Tibial nerve (tissue), 4 donors: ENCODE measurements around the gene LNP1. TPM values are rescaled to one million over a fixed set of nuclear protein-coding genes. Genes with fewer than 3 reads are reported as not detected.

Source experiments
- DNase-seq, 2 donors: peaks; one replicate each; pipeline ENCODE4 v3.0.0-alpha.2; 2019; ENCODE audit warnings: low spot score in 2 of 2
- H3K27ac ChIP-seq, 4 donors: fragments of 200-600 bp; sonication (generic) in 3 of 4; one replicate each; pipeline ENCODE4 v1.5.1; 2017 to 2019; ENCODE audit warnings: mild to moderate bottlenecking in 1 of 4
- H3K27me3 ChIP-seq, 2 donors: fragments of 200-600 bp; sonication (generic) in 1 of 2; one replicate each; pipeline versions ENCODE4 v1.5.1 to v1.6.0; 2017 to 2019
- H3K36me3 ChIP-seq, 3 donors: fragments of 200-600 bp; sonication (generic); one replicate each; pipeline ENCODE4 v1.5.1; 2018 to 2019
- H3K4me1 ChIP-seq, 4 donors: fragments of 200-600 bp; sonication (generic) in 3 of 4; one replicate each; pipeline ENCODE4 v1.5.1; 2017 to 2019
- H3K4me3 ChIP-seq, 4 donors: fragments of 200-600 bp; sonication (generic) in 3 of 4; one replicate each; pipeline ENCODE4 v1.5.1; 2017 to 2019; ENCODE audit warnings: mild to moderate bottlenecking in 1 of 4, moderate library complexity in 1 of 4
- H3K9me3 ChIP-seq, 4 donors: fragments of 200-600 bp; sonication (generic) in 3 of 4; one replicate each; pipeline ENCODE4 v1.5.1; 2017 to 2019
- CTCF ChIP-seq, 5 experiments: fragments of 200-600 bp in 3 of 5; fragments of 450-650 bp in 2 of 5; sonication (generic) in 3 of 5; IDR thresholded peaks; one replicate each; pipeline ENCODE4 v1.5.1; 2016 to 2019; ENCODE audit warnings: antibody characterized with exemption in 5 of 5, mild to moderate bottlenecking in 3 of 5, moderate library complexity in 2 of 5
- EP300 ChIP-seq, 2 donors: sonication (generic); formaldehyde crosslinking; IDR thresholded peaks; one replicate each; pipeline ENCODE4 v1.6.1; 2017; ENCODE audit warnings: antibody characterized with exemption in 2 of 2, mild to moderate bottlenecking in 1 of 2
- POLR2A ChIP-seq, 2 donors: fragments of 450-650 bp; IDR thresholded peaks; one replicate each; pipeline ENCODE4 v1.6.1; 2017; ENCODE audit warnings: antibody characterized with exemption in 2 of 2, mild to moderate bottlenecking in 2 of 2, moderate library complexity in 2 of 2
- WGBS, 2 donors: methylation state at CpG; one replicate each; pipeline ENCODE4 v1.1.5; 2018; 5-methylcytosine and 5-hydroxymethylcytosine counted together
- total RNA-seq, 4 donors: library from RNA; depleted of rRNA; stranded (reverse); fragments of >200 nt; gene quantifications; one replicate each; pipeline ENCODE4 v1.1.0, GENCODE V29; 2016

Gene LNP1
- total RNA-seq, 4 donors from 2014 or later, result 1.5 to 5.7 (median 4.9) TPM

DNA sequence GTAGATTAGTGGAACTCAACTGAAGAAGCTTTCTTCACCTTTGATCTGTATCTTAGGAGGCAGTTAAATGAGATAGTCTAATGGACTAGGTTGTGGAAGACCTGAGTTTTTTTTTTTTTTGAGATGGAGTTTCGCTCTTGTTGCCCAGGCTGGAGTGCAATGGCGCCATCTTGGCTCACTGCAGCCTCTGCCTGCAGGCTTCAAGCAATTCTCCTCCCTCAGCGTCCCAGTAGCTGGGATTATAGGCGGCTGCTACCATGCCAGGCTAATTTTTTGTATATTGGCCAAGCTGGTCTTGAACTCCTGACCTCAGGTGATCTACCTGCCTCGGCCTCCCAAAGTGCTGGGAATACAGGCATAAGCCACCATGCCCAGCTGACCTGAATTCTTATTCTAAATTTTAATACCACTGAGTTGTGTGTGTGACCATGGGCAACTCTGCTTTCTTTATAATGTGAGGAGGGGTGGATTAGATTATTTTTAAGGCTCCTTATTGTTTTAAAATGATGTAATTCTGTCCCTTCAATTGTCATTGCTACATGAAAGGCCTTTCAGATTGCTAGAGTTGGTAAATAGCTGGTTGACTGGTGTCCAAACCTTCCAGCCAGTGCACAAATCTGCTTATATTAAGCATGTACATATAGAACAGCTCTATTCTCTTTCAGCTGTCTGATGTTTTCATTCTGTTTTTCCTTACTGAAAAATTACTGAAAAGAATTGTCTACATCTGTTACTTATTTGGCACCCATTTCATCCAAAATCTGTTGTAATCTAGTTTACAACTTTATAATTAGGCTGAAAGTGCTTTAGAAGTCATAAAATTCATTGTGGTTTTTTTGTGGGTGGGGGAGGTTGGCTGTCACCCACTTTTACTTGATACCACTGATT lies 2.3 kb downstream of the LNP1 start:
- H3K27ac ChIP-seq, result no peak overlapping the region
- WGBS, 2 donors, result 57 to 60% methylated on average over 5 of the region's 5 CpGs
- no peak for TF ChIP-seq CTCF (IDR thresholded peaks at IDR 0.05)
- no peak for TF ChIP-seq POLR2A (IDR thresholded peaks at IDR 0.05)
- no peak for TF ChIP-seq EP300 (IDR thresholded peaks at IDR 0.05)
- peak overlapping the region in 1 of 4 donors; percentile 100 for H3K4me3 ChIP-seq
- no peaks in the 10 kb centered on the region for H3K27me3 ChIP-seq
- H3K4me1 ChIP-seq, result peaks cover 0 to 44% (median 29%) of the 10 kb centered on the region in 4 donors
- H3K36me3 ChIP-seq, result peaks cover 0 to 23% (median 0%) of the 10 kb centered on the region in 3 donors
- no peak for DNase-seq
- peaks cover 0 to 18% (median 2%) of the 10 kb centered on the region in 4 donors for H3K9me3 ChIP-seq

GRCh38 chr3:100404250-100404548 lies 2.9 kb downstream of the LNP1 start:
- TF ChIP-seq CTCF (IDR thresholded peaks at IDR 0.05) (no peak), POLR2A (IDR thresholded peaks at IDR 0.05) (no peak), EP300 (IDR thresholded peaks at IDR 0.05) (no peak)
- Histone ChIP-seq H3K36me3 (peaks cover 0 to 24% (median 0%) of the 10 kb centered on the region in 3 donors), H3K27ac (no peak overlapping the region), H3K4me3 (no peak overlapping the region), H3K9me3 (peaks cover 0 to 18% (median 2%) of the 10 kb centered on the region in 4 donors), H3K4me1 (peaks cover 0 to 38% (median 26%) of the 10 kb centered on the region in 4 donors), H3K27me3 (no peaks in the 10 kb centered on the region)
- 85 to 93% methylated on average over 1 of the region's 1 CpG for whole genome bisulfite sequencing, 2 donors
- no peak for DNase-seq

GRCh38 chr3:100407164-100407563 lies 5.8 kb downstream of the LNP1 start:
- peaks cover 0 to 31% (median 2%) of the 10 kb centered on the region in 4 donors for H3K9me3 ChIP-seq
- H3K4me3 ChIP-seq, result no peak overlapping the region
- no peak for DNase-seq
- no peak overlapping the region for H3K27ac ChIP-seq
- H3K4me1 ChIP-seq, result peaks cover 0 to 24% (median 16%) of the 10 kb centered on the region in 4 donors
- H3K27me3 ChIP-seq, result no peaks in the 10 kb centered on the region
- WGBS, 2 donors, result 75% methylated on average over 2 of the region's 2 CpGs
- H3K36me3 ChIP-seq, result peaks cover 0 to 42% (median 0%) of the 10 kb centered on the region in 3 donors
- TF ChIP-seq POLR2A (IDR thresholded peaks at IDR 0.05), result no peak
- no peak for TF ChIP-seq EP300 (IDR thresholded peaks at IDR 0.05)
- TF ChIP-seq CTCF (IDR thresholded peaks at IDR 0.05), result no peak

DNA sequence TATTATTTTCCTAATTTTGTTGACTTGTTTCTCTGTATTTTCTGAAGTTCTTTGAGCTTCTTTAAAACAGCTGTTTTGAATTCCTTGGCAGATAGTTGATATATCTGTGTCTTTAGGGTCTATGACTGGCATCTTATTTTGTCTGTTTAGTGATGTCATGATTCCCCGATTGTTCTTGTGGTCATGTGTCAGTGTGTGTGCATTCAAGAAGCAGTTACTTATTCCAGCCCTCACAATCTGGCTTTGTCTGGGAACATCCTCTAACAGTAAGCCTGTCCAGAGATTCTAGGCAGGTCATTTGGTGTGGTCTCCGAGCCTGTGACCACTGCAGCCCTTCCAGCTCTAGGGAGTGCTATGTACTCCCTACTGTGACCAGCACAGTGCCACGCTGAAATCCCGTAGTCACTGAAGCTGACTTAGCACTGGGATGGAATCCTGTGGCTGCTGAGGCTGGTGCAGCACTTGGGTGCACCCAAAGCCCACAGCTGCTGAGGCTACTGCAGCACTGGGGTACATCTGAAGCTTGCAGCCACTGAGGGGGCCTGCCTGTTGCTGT lies 6.7 kb downstream of the LNP1 start:
- DNase-seq, result no peak
- no peak overlapping the region for H3K4me3 ChIP-seq
- TF ChIP-seq POLR2A (IDR thresholded peaks at IDR 0.05), result no peak
- no peak for TF ChIP-seq EP300 (IDR thresholded peaks at IDR 0.05)
- TF ChIP-seq CTCF (IDR thresholded peaks at IDR 0.05), result no peak
- peaks cover 0 to 31% (median 2%) of the 10 kb centered on the region in 4 donors for H3K9me3 ChIP-seq
- H3K36me3 ChIP-seq, result peaks cover 0 to 48% (median 0%) of the 10 kb centered on the region in 3 donors
- no peak overlapping the region for H3K27ac ChIP-seq
- WGBS, 2 donors, result 83 to 89% methylated on average over 4 of the region's 4 CpGs
- H3K4me1 ChIP-seq, result peaks cover 0 to 15% (median 10%) of the 10 kb centered on the region in 4 donors
- H3K27me3 ChIP-seq, result no peaks in the 10 kb centered on the region
